Activated CD4-positive, alpha-beta T cell treated with anti-CD3 and anti-CD28 coated beads for 48 hours (primary cell): ENCODE measurements around the gene LIMS3.
"Not testable (repeated sequence)": the region's sequence is repeated elsewhere in the genome, so short reads cannot be mapped to it uniquely, and the experiment has no call there.

ENCODE experiments used
- DNase-seq: peaks from one replicate; pipeline ENCODE4 v3.0.0-alpha.2; 2020

The LIMS3 gene

GRCh38 chr2:109927803-109928202 is 29.3 kb downstream of the LIMS3 start:
- not testable (repeated sequence) for DNase-seq

GRCh38 chr2:109929222-109929621 is 30.7 kb downstream of the LIMS3 start:
- not testable (repeated sequence) for DNase-seq

GRCh38 chr2:109936534-109936933 is 38.0 kb downstream of the LIMS3 start:
- DNase-seq, result not testable (repeated sequence)

GRCh38 chr2:109945362-109945761 is 46.9 kb downstream of the LIMS3 start:
- not testable (repeated sequence) for DNase-seq

- DNase-seq, result not testable (repeated sequence)
These were observed 48.9 kb downstream of the LIMS3 start for GRCh38 chr2:109947262-109947958.

DNA sequence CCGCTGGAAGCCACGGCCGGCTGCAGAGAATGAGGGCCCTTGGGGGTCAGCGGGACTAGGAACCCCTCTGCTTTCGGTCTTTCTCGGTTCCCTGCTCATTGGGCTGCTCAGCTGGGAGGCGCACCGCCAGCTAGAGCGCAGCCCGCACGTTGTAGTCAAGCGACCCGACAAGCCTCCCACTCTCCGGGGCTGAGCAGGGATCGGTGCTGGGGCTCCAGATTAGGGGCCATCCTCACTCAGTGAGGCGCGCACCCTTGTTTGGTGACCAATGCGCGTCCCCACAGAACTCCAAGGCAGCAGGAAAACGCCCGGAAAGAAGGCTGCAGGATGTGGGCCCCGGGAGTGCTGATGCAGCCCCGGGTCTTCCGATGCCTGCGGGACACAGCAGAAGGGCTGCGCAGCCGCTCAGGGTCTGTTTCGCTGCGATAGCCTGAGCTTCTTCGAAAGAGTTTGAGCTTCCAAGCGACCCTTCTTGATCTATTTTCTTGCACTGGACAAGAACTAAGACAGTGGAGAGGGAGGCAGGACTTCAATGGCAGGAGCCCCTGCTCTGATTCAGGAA is 49.6 kb downstream of the LIMS3 start:
- not testable (repeated sequence) for DNase-seq

- not testable (repeated sequence) for DNase-seq
These were observed 51.8 kb downstream of the LIMS3 start for GRCh38 chr2:109950146-109950843.

GRCh38 chr2:109963942-109964341 is 65.5 kb downstream of the LIMS3 start:
- DNase-seq, result not testable (repeated sequence)

GRCh38 chr2:109965482-109965881 is 67.0 kb downstream of the LIMS3 start:
- DNase-seq, result not testable (repeated sequence)

GRCh38 chr2:109966107-109966736 is 67.7 kb downstream of the LIMS3 start:
- DNase-seq, result not testable (repeated sequence)

- not testable (repeated sequence) for DNase-seq
These were observed 68.4 kb downstream of the LIMS3 start for GRCh38 chr2:109966858-109967257.

- DNase-seq, result not testable (repeated sequence)
These were observed 71.4 kb downstream of the LIMS3 start for GRCh38 chr2:109969864-109970263.

GRCh38 chr2:109971710-109972109 is 73.2 kb downstream of the LIMS3 start:
- DNase-seq, result not testable (repeated sequence)
